Measurements from ENCODE around the gene TRAPPC3.

TRAPPC3 gene

DNA sequence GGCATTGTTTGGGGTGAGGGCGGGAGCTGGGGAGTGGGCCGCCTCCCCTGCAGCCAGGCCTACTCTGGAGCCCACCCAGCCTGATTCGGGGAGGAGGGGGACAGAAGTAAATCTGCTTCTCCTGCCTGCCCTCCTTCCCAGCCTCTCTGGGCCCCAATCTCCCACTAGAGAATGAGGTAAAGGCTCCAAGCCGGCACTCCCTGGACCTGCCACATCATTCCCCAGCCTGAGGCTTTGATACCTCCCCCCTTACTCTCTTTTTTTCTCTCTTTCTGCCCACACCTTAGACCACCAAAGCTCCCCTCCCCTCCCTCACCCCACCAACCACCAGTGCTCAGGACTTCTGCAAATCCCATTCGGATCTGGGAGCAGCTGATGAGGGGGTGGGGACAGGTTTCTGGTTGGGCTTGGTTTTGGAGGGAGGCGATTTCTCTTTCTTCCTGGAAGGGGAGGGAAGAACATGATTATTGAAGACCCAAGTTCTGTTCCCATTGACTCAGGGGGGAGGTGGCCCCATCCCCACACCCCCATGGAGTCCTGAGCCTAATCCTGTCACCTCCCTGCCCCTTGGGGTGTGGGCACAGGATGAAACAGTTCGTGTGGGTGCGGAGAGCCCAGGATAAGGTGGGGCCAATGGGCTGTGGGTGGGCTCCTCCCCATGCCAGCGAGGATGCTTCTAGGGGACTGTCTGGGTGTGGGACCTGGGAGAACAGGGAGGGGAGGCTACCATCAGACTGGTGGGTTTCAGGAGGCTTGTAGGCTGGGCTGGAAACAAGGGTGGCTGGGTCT lies 8.0 kb upstream of the TRAPPC3 start:
- Histone ChIP-seq H4K20me1 (ENCODE audit: control insufficient read depth, insufficient read depth, low read depth, low read length) (peaks cover 4% of the 10 kb centered on the region; the same call in 1 of the 2 replicates), H3K27ac (ENCODE audit: low read depth, low read length) (peak overlapping the region; percentile 74)
- no peak for TF ChIP-seq EZH2phosphoT487 (IDR thresholded peaks at IDR 0.05; ENCODE audit: borderline replicate concordance, low read length)
- TF ChIP-seq, protein P1, sequence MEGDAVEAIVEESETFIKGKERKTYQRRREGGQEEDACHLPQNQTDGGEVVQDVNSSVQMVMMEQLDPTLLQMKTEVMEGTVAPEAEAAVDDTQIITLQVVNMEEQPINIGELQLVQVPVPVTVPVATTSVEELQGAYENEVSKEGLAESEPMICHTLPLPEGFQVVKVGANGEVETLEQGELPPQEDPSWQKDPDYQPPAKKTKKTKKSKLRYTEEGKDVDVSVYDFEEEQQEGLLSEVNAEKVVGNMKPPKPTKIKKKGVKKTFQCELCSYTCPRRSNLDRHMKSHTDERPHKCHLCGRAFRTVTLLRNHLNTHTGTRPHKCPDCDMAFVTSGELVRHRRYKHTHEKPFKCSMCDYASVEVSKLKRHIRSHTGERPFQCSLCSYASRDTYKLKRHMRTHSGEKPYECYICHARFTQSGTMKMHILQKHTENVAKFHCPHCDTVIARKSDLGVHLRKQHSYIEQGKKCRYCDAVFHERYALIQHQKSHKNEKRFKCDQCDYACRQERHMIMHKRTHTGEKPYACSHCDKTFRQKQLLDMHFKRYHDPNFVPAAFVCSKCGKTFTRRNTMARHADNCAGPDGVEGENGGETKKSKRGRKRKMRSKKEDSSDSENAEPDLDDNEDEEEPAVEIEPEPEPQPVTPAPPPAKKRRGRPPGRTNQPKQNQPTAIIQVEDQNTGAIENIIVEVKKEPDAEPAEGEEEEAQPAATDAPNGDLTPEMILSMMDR (IDR thresholded peaks at IDR 0.05; ENCODE audit: low read depth, low read length, poor library complexity, severe bottlenecking) = no peak

DNA sequence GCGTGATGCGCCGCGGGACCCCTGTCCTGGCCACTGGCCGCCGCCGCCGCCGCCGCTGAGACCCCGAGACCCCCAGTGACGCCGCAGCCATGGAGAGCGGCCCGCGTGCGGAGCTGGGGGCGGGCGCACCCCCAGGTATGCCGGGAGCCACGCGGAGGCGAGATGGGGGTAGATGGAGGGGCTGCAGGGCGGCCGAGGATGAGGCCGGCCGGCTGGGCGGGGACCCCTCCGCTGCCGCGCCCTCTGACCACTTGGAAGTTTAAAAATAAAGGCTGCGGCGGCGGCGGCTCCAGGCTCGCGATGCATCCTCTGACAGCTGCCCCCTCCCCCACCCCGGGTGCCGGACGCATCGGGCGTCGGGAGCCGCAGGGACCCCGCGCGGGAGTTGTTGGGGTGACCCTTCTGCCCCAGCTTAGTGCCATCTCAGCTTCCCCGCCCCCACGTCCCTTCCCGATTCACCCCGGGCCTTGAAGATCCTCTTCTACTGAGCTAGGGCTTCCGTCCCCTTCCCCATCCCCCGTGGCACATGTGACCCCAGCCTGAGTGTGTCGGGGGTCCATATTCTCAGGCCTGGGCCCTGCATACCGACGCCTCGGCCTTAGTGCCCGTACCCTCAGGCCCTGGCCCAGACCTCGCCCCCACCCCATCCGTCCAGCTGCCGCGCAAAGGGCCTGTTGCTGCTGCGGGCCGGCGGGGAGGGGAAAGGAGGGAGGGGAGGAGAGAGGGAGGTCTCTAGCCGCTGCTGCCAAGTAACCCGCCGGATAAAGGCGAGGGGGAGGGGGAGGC lies 7.2 kb upstream of the TRAPPC3 start:
- peak overlapping the region; percentile 86 for H3K4me2 ChIP-seq (ENCODE audit: low read length)
- H3F3A ChIP-seq (ENCODE audit: control insufficient read depth, insufficient read depth) = peaks cover 5% of the 10 kb centered on the region
- peaks cover 69% of the 10 kb centered on the region for H3K79me2 ChIP-seq (ENCODE audit: control insufficient read depth, low read length)
- peak overlapping the region; percentile 99 for H3K4me3 ChIP-seq (ENCODE audit: low read length)
- TF ChIP-seq, protein P1 (IDR thresholded peaks at IDR 0.05; ENCODE audit: low read depth, low read length, poor library complexity, severe bottlenecking) = no peak
- no peak for TF ChIP-seq EZH2phosphoT487 (IDR thresholded peaks at IDR 0.05; ENCODE audit: borderline replicate concordance, low read length)
- H3K27me3 ChIP-seq (ENCODE audit: control insufficient read depth, low read length) = no peaks in the 10 kb centered on the region
- no peaks in the 10 kb centered on the region for H3K9me3 ChIP-seq (ENCODE audit: control insufficient read depth, insufficient read depth, low read length)
- peaks cover 72% of the 10 kb centered on the region for H3K4me1 ChIP-seq (ENCODE audit: control insufficient read depth, low read length)
- H3K9me2 ChIP-seq (replicated peaks; ENCODE audit: control insufficient read depth, low read length) = no peaks in the 10 kb centered on the region
- peaks cover 46% of the 10 kb centered on the region for H3K36me3 ChIP-seq (ENCODE audit: control insufficient read depth, low read length)
- 0 out of 2 replicates have a peak, but pooled peaks cover 4% of the 10 kb centered on the region for H4K20me1 ChIP-seq (ENCODE audit: control insufficient read depth, insufficient read depth, low read depth, low read length)
- peak overlapping the region; percentile 74 for H3K27ac ChIP-seq (ENCODE audit: low read depth, low read length)

More for the DNA sequence above, 8.0 kb upstream of the TRAPPC3 start:
- Histone ChIP-seq H3K27me3 (ENCODE audit: control insufficient read depth, low read length) (no peaks in the 10 kb centered on the region), H3K9me3 (ENCODE audit: control insufficient read depth, insufficient read depth, low read length) (no peaks in the 10 kb centered on the region), H3K4me3 (ENCODE audit: low read length) (peak overlapping the region; percentile 99), H3F3A (ENCODE audit: control insufficient read depth, insufficient read depth) (peaks cover 8% of the 10 kb centered on the region), H3K36me3 (ENCODE audit: control insufficient read depth, low read length) (peaks cover 52% of the 10 kb centered on the region), H3K9me2 (replicated peaks; ENCODE audit: control insufficient read depth, low read length) (no peaks in the 10 kb centered on the region), H3K4me1 (ENCODE audit: control insufficient read depth, low read length) (peaks cover 72% of the 10 kb centered on the region), H3K4me2 (ENCODE audit: low read length) (peak overlapping the region; percentile 86), H3K79me2 (ENCODE audit: control insufficient read depth, low read length) (peaks cover 77% of the 10 kb centered on the region)

DNA sequence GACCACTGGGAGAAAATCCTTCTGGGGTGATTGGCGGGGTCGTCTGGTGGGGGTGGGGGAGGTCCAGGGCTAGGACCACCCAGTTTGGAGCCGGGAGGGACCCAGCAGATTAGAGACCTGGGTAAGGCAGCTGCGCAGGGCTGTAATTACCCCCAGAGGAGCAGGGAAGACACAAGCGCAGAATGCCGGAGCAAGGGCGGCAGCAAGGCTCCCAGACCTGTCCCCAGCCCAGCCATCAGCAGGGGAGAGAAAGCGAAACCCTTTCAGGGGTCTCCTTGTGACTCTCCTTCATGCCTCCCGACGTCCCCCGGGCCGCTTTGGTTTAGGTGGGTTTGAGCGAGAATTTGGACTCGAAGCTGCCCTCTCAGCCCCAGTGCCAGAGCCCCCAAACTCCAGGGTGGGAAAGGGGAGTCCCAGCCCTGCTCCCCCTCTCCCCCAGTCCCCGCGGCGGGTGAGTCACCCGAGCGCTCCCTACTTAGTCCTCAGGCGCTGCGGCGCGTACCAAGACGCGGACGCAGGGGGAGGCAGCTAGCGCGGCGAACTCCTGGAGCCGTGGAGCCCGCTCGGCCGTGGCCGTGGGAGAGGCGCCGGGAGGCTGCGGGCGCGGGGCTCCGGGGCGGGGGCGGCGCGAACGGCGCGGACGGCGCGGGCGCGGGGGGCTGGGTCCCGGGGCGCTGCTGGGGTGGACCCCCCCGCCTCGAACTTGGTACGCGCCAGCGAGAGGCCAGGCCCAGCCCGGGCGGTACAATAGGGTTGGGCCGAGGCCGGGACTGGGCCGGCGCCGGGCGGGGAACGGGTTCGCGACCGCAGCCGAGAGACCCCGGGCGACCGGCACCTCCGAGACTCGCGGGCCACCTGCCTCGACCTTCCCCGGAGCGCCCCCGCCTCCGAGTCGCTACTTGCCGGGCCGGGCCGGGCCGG lies 6.4 kb upstream of the TRAPPC3 start, which contains the start of gene MAP7D1:
Gene MAP7D1 (plus strand): TSS at position 753 of the 921 bp plus-strand sequence. CDS start 258 bp downstream, outside the sequence.
- peaks cover 7% of the 10 kb centered on the region for H3F3A ChIP-seq (ENCODE audit: control insufficient read depth, insufficient read depth)
- peaks cover 72% of the 10 kb centered on the region for H3K4me1 ChIP-seq (ENCODE audit: control insufficient read depth, low read length)
- no peaks in the 10 kb centered on the region for H3K9me2 ChIP-seq (replicated peaks; ENCODE audit: control insufficient read depth, low read length)
- peak within 1 kb of the TSS; percentile 99 for H3K4me3 ChIP-seq (ENCODE audit: low read length)
- H4K20me1 ChIP-seq (ENCODE audit: control insufficient read depth, insufficient read depth, low read depth, low read length) = 0 out of 2 replicates have a peak, but pooled peaks cover 4% of the 10 kb centered on the region
- no peaks in the 10 kb centered on the region for H3K27me3 ChIP-seq (ENCODE audit: control insufficient read depth, low read length)
- peaks cover 61% of the 10 kb centered on the region for H3K79me2 ChIP-seq (ENCODE audit: control insufficient read depth, low read length)
- peak within 1 kb of the TSS; percentile 74 for H3K27ac ChIP-seq (ENCODE audit: low read depth, low read length)
- H3K9me3 ChIP-seq (ENCODE audit: control insufficient read depth, insufficient read depth, low read length) = no peaks in the 10 kb centered on the region
- TF ChIP-seq EZH2phosphoT487 (IDR thresholded peaks at IDR 0.05; ENCODE audit: borderline replicate concordance, low read length) = no peak
- TF ChIP-seq, protein P1 (IDR thresholded peaks at IDR 0.05; ENCODE audit: low read depth, low read length, poor library complexity, severe bottlenecking) = no peak
- peaks cover 41% of the 10 kb centered on the region for H3K36me3 ChIP-seq (ENCODE audit: control insufficient read depth, low read length)
- peak within 1 kb of the TSS; percentile 98 for H3K4me2 ChIP-seq (ENCODE audit: low read length)
